Osteoblast (primary cell): ENCODE results near the gene NME7. TPM values are rescaled to one million over a fixed set of nuclear protein-coding genes. Genes with fewer than 3 reads are reported as not detected.

Experiments
- DNase-seq: peaks from one replicate; pipeline ENCODE4 v3.0.0; 2011; ENCODE audit warnings: low spot score, mixed read lengths; ENCODE audit not compliant: insufficient read length; ENCODE audit errors: missing footprints
- H2AFZ ChIP-seq: 2 replicates; pipeline ENCODE4 v1.6.0; 2011; ENCODE audit warnings: mild to moderate bottlenecking, low read length
- H3K27ac ChIP-seq: 2 replicates; pipeline ENCODE4 v1.5.1; 2011; ENCODE audit warnings: mild to moderate bottlenecking, low read depth, low read length, moderate library complexity
- H3K27me3 ChIP-seq: 2 replicates; pipeline ENCODE4 v1.6.0; 2012; ENCODE audit warnings: mild to moderate bottlenecking, control low read depth, inconsistent platforms, low read length, moderate library complexity; ENCODE audit not compliant: insufficient read depth
- H3K36me3 ChIP-seq: 2 replicates; pipeline ENCODE4 v1.5.1; 2011; ENCODE audit warnings: mild to moderate bottlenecking, low read length, control low read depth, moderate library complexity; ENCODE audit not compliant: insufficient read depth
- H3K4me1 ChIP-seq: 2 replicates; pipeline ENCODE4 v1.5.1; 2011; ENCODE audit warnings: mild to moderate bottlenecking, low read length, control low read depth, moderate library complexity; ENCODE audit not compliant: insufficient read depth
- H3K4me2 ChIP-seq: 2 replicates; pipeline ENCODE4 v1.6.0; 2011; ENCODE audit warnings: mild to moderate bottlenecking, low read length; ENCODE audit not compliant: insufficient read depth
- H3K4me3 ChIP-seq: fragments of 200-600 bp; sonication (generic); 3 replicates; pipeline ENCODE4 v1.5.1; 2012; ENCODE audit warnings: mild to moderate bottlenecking, low read length, inconsistent platforms; ENCODE audit not compliant: insufficient read depth
- H3K79me2 ChIP-seq: 2 replicates; pipeline ENCODE4 v1.6.0; 2012; ENCODE audit warnings: mild to moderate bottlenecking, low read length, control low read depth, inconsistent platforms; ENCODE audit not compliant: insufficient read depth
- H3K9me3 ChIP-seq: 2 replicates; pipeline ENCODE4 v1.5.1; 2011; ENCODE audit warnings: low read depth, low read length, control low read depth
- H4K20me1 ChIP-seq: 2 replicates; pipeline ENCODE4 v1.6.0; 2012; ENCODE audit warnings: mild to moderate bottlenecking, low read length, control low read depth; ENCODE audit not compliant: insufficient read depth
- total RNA-seq: library from RNA; depleted of rRNA; stranded (reverse); fragments of >200 nt; gene quantifications from 2 replicates; pipeline ENCODE4 v1.2.3, GENCODE V29; 2012
- TF ChIP-seq, protein P1 (sequence below): IDR thresholded peaks from 2 replicates; pipeline ENCODE4 v1.5.1; 2011; ENCODE audit warnings: mild to moderate bottlenecking, low read depth, low read length, moderate library complexity; ENCODE audit errors: extremely low read depth

Gene NME7
- total RNA-seq, 1 donor, result 31.5 TPM

DNA sequence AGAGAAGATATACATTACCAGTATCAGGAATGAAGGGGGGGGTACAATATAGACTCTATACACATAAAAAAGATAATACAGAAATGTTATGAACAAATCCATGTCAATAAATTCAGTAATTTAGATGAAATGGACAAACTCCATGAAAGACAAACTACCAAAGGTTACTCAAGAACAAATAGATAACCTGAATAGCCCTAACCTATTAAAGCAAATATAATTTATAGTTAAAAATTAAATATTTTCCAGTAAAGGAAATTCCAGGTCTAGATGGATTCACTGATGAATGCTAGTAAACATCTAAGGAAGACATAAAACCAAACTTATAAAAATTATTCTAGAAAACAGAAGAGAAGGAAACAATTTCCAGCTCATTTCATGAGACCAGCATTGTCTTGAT is 13.6 kb upstream of the NME7 start:
- H3K4me1 ChIP-seq, result peaks cover 3% of the 10 kb centered on the region
- no peaks in the 10 kb centered on the region for H4K20me1 ChIP-seq
- no peaks in the 10 kb centered on the region for H3K27me3 ChIP-seq
- no peak overlapping the region for H2AFZ ChIP-seq
- TF ChIP-seq, protein P1, sequence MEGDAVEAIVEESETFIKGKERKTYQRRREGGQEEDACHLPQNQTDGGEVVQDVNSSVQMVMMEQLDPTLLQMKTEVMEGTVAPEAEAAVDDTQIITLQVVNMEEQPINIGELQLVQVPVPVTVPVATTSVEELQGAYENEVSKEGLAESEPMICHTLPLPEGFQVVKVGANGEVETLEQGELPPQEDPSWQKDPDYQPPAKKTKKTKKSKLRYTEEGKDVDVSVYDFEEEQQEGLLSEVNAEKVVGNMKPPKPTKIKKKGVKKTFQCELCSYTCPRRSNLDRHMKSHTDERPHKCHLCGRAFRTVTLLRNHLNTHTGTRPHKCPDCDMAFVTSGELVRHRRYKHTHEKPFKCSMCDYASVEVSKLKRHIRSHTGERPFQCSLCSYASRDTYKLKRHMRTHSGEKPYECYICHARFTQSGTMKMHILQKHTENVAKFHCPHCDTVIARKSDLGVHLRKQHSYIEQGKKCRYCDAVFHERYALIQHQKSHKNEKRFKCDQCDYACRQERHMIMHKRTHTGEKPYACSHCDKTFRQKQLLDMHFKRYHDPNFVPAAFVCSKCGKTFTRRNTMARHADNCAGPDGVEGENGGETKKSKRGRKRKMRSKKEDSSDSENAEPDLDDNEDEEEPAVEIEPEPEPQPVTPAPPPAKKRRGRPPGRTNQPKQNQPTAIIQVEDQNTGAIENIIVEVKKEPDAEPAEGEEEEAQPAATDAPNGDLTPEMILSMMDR, result no peak
- H3K9me3 ChIP-seq, result no peaks in the 10 kb centered on the region
- H3K27ac ChIP-seq, result no peak overlapping the region
- peaks cover 6% of the 10 kb centered on the region for H3K79me2 ChIP-seq
- no peak overlapping the region for H3K4me3 ChIP-seq
- peaks cover 82% of the 10 kb centered on the region for H3K36me3 ChIP-seq
- no peak overlapping the region for H3K4me2 ChIP-seq
- DNase-seq, result no peak

DNA sequence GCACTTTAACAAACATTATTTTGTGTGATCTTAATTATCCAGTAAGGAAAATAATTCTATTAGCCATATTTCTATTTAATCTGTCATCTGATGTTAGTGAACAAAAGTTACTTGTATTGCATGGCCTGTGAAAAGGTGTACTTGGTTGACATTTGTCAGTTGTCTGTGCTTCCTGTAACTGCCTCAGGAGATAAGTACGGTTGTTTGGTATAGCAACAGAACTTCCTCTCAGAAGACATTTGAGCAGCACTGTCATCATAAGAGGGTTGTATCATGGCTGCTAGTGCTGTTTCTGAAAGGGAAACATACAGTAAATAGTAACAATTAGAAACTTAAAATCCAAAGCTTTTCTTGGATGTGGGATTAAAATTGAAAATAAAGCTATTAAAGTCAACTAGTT is 3.8 kb upstream of the NME7 start:
- no peaks in the 10 kb centered on the region for H3K9me3 ChIP-seq
- H3K4me3 ChIP-seq, result no peak overlapping the region
- TF ChIP-seq, protein P1, result no peak
- DNase-seq, result no peak
- peaks cover 26% of the 10 kb centered on the region for H3K36me3 ChIP-seq
- H2AFZ ChIP-seq, result no peak overlapping the region
- H3K4me1 ChIP-seq, result peaks cover 8% of the 10 kb centered on the region
- H4K20me1 ChIP-seq, result peaks cover 4% of the 10 kb centered on the region
- no peak overlapping the region for H3K27ac ChIP-seq
- H3K4me2 ChIP-seq, result no peak overlapping the region
- H3K79me2 ChIP-seq, result peaks cover 59% of the 10 kb centered on the region
- H3K27me3 ChIP-seq, result no peaks in the 10 kb centered on the region

DNA sequence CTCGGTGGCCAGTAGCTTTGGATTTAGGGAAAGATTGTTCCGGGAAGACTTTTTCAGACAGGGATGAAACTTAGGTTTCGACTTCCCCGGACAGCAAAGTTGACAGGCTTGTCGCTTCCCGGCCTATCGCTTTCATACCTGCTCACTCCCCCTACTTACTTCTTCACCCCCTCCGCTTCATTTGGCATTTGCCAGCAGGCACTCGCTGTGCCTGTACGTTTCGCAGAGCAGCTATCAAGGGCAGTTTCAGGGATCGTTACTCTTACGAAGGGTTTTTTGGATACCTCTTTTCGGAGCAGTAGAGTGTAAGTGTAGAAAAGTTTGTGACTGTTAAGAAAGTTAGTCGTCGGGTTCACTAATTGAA is 791 bp upstream of the NME7 start:
- Histone ChIP-seq H3K36me3 (peaks cover 24% of the 10 kb centered on the region), H3K4me1 (peaks cover 14% of the 10 kb centered on the region), H2AFZ (peak overlapping the region; percentile 93), H3K27ac (peak overlapping the region; percentile 99), H3K4me2 (peak overlapping the region; percentile 83), H4K20me1 (no peaks in the 10 kb centered on the region), H3K79me2 (peaks cover 73% of the 10 kb centered on the region), H3K4me3 (peak overlapping the region; percentile 76), H3K9me3 (no peaks in the 10 kb centered on the region), H3K27me3 (no peaks in the 10 kb centered on the region)
- TF ChIP-seq, protein P1, result no peak
- no peak for DNase-seq

DNA sequence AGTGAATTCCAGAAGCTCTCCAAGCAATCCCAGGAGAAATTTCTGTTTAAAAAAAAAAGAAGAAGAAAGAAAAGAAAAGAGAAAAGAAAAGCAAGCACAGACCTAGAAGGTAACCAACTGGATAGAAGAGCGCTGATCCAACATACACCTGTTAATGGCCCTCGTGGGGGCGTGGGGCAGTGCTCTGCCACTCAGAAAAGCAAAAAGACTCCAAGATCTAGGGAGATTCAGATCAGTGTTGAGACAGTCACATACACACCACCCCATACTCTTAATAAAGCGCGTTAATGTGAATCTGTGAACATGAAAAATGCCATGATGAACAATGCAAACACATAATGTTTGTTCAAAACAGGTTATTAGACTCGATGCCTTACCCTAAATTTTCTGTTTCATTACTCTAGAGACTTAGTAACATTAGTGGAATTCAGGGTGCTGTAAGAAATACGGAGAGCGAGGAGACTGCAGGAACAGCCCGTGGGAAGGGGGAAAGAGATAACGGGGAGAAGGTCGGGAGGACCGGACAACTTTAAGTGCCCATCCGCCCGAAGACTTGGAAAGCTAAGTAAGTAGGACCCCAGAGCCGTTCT is 406 bp downstream of the NME7 start:
- Histone ChIP-seq H3K4me2 (peak overlapping the region; percentile 83), H3K79me2 (peaks cover 71% of the 10 kb centered on the region), H4K20me1 (no peaks in the 10 kb centered on the region), H3K4me1 (peaks cover 22% of the 10 kb centered on the region), H3K27ac (peak overlapping the region; percentile 99), H3K9me3 (no peaks in the 10 kb centered on the region), H2AFZ (peak overlapping the region; percentile 88), H3K36me3 (peaks cover 19% of the 10 kb centered on the region), H3K4me3 (peak overlapping the region; percentile 76), H3K27me3 (no peaks in the 10 kb centered on the region)
- no peak for DNase-seq
- TF ChIP-seq, protein P1, result no peak
